GM12873 (cell line): Measurements from ENCODE around the gene NAA60.

Experiments
- TF ChIP-seq, protein P1 (sequence below): IDR thresholded peaks from 2 replicates; pipeline ENCODE4 v1.5.1; 2012; ENCODE audit warnings: low read depth, mild to moderate bottlenecking, moderate library complexity, low read length, control low read depth; ENCODE audit not compliant: insufficient read depth; ENCODE audit errors: missing control alignments

Gene NAA60

DNA sequence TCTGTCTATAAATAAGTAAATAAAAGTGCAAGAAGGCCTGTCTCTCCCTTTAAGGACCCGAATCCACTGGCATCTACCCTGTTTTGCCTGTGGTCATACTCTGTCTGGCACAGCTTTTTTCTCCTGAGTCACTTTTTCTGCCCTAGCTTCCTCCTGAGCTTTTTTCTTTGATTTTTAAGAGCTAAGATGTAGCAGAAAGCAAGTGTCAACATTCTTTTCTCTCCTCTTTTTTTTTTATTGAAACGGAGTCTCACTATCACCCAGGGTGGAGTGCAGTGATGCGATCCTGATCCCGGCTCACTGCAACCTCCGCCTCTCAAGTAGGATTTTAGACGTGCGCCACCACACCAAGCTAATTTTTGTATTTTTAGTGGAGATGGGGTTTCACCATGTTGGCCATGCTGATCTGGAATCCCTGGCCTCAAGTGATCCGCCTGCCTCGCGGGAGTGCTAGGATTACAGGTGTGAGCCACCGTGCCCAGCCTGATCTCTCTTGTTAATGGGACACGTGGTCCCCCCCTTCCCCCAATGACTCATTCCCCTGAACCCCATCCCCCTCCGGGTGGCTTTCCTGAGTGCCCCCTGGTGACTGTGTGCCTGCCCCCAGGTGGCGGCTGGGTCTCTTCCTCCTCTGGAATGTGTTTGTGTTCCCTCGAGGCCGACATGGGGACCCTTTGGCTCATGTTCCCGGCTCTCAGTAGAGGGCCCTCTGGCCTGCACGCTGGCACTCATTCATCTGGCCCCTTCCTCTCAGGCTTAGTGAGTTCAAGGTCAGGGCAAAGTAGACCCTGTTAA is 37.6 kb downstream of the NAA60 start:
- TF ChIP-seq, protein P1, sequence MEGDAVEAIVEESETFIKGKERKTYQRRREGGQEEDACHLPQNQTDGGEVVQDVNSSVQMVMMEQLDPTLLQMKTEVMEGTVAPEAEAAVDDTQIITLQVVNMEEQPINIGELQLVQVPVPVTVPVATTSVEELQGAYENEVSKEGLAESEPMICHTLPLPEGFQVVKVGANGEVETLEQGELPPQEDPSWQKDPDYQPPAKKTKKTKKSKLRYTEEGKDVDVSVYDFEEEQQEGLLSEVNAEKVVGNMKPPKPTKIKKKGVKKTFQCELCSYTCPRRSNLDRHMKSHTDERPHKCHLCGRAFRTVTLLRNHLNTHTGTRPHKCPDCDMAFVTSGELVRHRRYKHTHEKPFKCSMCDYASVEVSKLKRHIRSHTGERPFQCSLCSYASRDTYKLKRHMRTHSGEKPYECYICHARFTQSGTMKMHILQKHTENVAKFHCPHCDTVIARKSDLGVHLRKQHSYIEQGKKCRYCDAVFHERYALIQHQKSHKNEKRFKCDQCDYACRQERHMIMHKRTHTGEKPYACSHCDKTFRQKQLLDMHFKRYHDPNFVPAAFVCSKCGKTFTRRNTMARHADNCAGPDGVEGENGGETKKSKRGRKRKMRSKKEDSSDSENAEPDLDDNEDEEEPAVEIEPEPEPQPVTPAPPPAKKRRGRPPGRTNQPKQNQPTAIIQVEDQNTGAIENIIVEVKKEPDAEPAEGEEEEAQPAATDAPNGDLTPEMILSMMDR = no peak

DNA sequence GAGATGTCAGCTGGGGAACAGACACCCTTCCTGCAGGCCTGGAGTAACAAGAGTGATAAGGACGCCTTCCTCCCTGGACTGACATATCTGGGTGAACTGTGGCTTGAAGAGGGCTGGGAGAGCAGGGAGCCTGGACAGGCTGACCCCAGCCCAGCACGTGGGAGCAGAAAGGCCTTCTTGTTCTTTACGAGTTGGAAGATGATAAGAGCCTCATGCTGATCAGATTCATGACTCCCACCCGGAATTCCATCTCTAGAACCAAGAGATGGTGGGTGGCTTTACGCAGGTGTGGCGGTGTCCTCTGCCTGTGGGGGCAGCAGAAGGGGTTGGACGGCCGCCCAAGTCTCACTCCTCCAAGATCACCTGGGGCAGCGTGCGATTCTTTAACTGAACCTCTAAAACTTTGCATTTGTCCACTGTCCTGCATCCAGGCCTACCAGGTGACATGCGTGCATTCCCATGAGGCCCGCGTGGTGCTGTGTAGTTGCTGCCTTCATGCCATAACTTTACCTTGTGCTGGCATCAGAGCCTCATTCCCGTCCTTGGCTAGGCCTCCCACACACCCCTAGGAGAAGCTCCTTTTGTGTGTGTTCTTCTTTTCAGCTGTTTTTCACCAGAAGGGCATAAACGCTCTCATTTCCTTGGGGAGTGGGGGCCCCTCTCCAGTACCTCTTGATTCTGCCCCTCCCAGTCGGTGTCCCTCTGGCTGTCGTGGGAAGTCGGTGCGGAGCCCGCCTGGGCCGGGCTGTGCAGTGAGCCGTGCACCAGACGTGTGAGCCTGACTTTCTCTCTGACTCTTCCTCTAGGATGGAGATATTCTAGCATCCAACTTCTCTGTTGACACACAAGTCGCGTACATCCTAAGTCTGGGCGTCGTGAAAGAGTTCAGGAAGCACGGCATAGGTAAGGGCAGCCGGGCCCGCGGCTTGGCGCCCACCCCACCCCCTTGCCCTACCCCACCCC is 38.5 kb downstream of the NAA60 start:
- TF ChIP-seq, protein P1 = no peak

DNA sequence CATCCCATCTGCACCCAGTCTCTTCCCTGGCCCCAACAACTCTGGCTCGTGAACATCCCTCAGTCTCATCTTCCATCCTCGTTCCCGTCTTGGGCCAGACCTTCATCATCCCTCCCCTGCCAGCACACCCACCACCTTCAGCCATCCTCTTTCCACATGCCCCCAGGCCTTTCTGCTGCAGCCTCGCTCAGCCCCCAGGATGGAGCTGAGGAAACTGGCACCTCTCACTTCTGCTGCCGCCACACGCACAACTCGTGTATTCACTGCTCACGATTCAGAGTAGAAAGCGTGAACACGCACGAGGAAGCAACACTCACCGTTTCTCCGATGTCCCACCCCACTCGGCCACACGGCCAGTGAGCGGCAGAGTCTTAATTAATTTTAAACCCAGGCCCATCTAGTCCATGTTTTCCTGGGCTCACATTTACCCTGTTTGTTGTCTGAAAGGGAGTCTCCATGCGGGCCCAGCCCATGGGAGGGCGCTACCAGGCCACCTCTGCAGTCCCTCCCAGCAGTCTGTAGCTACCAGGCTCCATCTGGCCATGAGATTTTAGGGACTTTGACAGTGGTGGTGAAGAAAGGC is 39.3 kb downstream of the NAA60 start:
- TF ChIP-seq, protein P1 = no peak

DNA sequence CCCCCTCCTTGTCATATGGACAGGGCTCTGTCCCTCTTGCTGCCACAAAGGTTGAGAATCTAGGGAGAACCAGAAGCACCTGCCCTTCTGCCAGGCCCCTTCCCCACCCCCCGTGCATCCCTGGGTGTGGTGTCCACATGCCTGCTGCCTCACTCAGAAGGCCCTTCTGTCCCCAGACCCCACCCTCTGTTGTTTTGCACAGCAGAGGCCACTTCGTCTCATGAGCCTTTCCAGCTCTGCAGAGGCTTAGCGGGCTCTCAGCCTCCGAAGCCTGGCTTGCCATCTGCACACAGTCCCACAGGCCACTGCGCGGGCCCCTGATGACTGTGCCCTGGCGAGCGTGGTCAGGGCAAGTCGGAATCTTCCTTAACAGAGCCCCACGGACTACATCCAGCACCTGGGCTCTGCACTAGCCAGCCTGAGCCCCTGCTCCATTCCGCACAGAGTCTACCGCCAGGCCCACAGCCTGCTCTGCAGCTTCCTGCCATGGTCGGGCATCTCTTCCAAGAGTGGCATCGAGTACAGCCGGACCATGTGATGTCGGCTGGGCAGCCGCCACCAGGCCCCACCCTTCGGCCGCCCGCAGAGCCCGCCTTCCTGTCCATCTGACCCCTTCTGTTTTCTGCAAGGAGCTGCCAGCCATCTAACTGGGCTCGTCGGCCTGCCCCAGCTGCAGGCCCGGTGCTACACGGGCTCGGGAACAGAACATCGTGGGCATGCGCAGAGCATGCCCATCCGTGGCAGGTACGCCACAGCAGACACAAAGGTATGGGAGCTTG is 41.0 kb downstream of the NAA60 start:
- TF ChIP-seq, protein P1 = no peak

DNA sequence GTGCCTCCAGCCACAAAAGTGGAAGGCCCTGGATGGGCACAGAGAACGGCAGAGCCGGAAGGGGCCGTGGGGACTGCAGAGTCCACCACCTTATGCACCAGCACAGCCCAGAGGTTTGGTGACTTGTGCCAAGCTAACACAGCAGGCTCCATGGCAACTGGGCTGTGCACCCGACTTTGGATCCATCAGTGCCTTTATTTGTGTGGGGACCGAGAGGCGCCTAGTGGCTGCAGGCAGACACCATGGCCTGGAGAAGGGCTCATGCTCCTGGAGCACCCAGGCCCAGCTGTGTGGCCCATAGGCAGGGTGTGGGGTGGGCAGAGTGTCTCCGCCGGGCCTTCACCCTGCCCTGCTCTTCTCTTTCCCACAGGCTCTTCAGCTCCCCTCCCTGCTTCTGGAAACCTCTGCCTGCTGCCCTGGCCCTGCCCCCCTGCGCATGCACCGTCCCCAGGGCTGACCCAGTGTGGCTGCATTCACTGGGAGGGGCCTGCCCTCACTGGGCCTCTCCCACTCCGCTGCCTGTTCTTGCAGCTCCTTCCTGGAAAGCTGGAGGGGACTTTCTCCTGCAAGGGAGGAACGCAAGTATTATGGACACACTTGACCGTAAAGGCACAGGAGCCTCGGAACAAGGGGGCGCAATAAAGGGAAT is 41.7 kb downstream of the NAA60 start:
- TF ChIP-seq, protein P1 = no peak

DNA sequence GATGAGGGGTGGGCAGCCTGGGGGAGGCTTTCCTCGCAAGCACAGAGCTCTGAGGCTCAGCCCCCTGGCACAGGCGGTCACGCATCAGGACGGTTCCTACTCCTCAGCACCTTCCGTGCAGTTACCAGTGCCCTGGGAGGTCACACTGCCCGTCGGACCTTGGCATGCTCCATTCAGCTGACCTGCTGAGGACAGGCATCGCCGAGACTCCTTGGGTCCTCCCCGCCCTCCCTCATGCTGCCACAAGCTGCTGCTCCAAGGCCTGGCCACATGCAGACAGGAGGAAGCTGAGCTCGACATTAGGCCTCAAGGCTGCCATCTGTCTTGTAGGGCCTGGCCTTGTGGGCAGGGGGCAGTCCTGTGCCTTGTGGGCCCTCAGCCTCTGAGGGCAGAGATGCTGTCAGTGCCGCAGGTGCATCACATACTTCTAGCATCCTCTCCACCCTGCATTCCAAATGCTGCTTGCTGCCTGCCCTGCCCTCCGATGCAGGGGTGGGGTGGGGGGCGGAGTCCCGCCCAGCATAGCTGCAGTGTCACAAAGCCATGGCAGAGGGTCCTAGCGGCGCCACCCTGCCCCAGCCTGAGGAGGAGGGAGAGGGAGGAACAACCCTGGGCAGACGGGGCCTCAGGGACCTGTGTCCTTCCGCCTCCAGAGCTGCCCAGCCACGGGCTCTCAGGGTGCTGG is 42.5 kb downstream of the NAA60 start:
- TF ChIP-seq, protein P1 = no peak
